ENCODE data around the gene KCNIP1. TPM values are rescaled to one million over a fixed set of nuclear protein-coding genes. Genes with fewer than 3 reads are reported as not detected.

Gene KCNIP1
- total RNA-seq, 1 donor from 2014 or later, result 1.5 TPM

DNA sequence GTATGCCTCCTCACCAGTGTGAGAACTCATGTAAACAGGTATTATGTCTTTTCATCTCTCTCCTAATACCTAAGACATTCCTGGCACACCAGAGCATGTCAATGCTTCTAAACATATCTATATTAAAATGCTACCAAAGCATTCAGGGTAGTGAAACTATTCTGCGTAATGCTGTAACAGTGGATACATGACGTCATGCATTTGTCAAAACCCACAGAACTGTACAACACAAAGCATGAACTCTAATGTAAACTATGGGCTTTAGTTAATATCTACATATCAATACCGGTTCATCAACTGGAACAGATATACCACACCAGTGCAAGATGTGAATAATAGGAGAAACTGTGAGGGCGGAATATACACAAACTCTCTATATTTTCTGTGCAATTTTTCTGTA lies 207.5 kb downstream of the KCNIP1 start:
- DNase-seq (ENCODE audit: low spot score), result no peak

DNA sequence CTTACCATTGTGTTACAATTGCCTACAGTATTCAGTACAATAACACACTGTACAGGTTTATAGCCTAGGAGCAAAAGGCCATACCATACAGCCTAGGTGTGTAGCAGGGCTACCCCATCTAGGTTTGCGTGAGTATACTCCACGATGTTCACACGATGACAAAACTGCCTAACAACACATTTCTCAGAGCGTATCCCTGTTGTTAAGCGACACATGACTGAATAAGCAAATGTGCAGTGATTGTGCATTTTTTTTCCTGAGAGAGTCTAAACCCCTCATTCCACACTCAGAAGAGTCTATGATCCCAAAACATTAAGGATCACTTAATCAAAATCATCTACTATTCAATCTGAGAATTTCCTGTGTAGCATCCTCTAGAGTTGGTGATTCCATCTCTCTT lies 211.3 kb downstream of the KCNIP1 start:
- no peak for DNase-seq (ENCODE audit: low spot score)

DNA sequence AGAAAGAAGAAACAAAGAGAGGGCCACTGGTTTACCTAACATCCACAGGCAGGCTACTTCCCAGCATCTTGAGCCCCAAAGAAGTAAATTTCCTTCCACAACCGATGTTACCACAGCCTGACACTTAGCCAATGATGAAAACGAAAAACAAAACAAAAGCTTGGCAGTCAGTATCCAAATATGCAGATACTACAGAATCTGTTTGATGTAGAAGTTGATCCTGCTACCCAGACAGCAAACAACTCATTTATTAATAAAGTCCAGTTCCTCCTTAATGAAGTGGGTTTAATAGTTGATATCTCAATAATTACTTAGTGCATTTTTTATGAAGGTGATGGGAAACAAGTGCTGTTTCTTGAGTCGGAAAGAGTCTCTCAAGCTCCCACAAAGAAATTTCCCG lies 212.6 kb downstream of the KCNIP1 start:
- no peak for DNase-seq (ENCODE audit: low spot score)

GRCh38 chr5:170719551-170719950 lies 215.7 kb downstream of the KCNIP1 start:
- DNase-seq (ENCODE audit: low spot score), result no peak

DNA sequence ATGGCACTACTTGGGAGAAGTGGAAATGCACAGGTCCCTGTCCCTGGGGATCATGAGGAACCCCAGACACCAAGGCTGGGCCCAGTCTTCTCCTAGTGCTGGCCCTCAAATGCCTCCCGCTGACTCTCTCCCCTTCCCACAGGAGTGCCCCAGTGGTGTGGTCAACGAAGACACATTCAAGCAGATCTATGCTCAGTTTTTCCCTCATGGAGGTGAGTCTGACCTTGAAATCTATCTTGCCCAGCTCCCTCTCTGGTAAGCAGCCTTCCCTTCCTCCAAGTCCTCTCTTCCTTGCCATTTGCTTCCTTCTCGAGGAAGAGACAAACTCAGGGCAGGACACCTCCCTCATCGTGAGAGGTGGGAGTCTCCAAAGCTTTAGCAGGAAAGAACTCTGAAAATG lies 216.4 kb downstream of the KCNIP1 start:
- no peak for DNase-seq (ENCODE audit: low spot score)

GRCh38 chr5:170720984-170721383 lies 217.2 kb downstream of the KCNIP1 start:
- DNase-seq (ENCODE audit: low spot score), result no peak

DNA sequence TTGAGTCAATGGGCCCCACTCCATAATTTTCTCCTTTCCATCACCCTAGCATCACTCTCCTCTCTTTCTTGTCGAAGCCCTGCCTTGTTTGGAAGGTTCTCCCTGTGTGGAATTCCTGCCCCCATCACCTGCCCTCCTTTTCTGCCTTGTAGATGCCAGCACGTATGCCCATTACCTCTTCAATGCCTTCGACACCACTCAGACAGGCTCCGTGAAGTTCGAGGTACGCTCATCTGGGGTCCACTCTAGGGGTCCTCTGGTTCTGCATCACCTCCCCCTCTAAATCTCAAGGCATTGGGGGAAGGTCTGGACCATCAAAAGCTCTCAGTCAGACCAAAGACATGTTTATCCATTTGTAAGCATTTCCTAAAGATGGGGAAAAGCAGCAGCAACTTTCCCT lies 217.9 kb downstream of the KCNIP1 start:
- no peak for DNase-seq (ENCODE audit: low spot score)

- DNase-seq (ENCODE audit: low spot score), result no peak
Observed at GRCh38 chr5:170722316-170722715, 218.5 kb downstream of the KCNIP1 start.

DNA sequence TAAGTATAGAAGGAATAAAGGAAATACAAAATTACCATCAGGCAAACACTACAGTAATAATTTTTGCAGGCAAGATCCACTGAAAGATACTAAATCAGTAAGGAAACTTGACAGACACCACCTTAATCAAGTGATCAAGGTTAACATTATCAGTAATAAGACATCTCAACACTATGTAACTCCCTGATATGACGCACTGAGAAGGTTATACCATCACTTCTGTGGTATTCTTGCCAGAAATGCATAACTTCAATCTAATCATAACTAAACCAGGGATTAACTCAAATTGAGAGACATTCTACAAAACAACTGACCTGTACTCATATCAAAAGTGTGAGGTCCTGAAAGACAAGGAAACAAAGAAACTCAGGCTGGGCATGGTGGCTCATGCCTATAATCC lies 227.2 kb downstream of the KCNIP1 start:
- no peak for DNase-seq (ENCODE audit: low spot score)

DNA sequence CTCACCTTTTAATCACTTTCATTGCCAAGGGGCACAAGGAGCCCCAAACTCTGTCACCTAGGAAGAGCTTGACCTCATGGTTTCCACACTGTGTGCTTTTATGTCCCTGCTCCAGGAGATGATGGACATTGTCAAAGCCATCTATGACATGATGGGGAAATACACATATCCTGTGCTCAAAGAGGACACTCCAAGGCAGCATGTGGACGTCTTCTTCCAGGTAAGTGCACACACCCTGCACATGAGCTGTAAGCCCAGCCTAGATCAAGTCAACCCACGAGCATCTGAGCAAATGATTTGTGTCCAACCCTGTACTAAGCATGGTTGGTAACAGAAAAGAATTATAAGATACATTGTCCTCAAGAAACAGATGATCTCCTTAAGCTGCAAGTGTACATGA lies 228.9 kb downstream of the KCNIP1 start:
- no peak for DNase-seq (ENCODE audit: low spot score)

GRCh38 chr5:170736966-170737365 lies 233.1 kb downstream of the KCNIP1 start:
- no peak for DNase-seq (ENCODE audit: low spot score)

DNA sequence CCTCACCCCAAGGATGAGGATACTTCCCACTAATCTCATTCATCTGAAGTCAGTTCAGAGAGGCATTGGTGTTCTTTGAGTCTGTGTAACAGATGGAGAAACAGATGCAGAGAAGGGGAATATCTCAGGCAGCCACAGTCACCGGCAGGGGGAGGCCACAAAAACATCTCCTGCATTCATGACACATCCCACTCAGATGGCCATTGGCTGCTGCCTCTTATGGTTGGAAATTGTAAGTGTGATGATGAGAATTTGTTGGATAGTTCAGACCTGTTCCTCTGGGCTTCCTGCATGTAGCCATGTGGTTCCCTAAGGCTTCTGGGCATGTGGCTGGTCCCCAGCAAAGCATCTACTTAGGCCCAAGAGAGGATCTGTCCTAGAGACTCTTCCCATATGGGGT lies 233.8 kb downstream of the KCNIP1 start:
- no peak for DNase-seq (ENCODE audit: low spot score)

DNA sequence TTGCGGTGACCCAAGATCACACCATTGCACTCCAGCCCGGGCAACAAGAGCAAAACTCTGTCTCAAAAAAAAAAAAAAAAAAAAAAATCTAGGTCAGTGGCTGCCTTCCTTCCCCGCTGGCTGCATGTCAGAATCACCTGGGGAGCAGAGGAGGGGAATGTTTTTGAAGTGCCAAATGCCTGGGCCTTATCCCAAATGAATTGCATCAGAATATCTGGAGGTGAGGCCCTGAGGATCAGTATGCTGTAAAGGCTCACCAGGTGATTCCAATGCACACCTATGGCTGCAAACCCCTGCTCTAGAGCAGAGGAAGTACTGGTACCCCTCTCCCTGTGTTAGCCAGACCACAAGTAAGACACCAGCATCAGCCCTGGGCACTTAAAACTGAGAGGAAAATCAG lies 235.0 kb downstream of the KCNIP1 start:
- DNase-seq (ENCODE audit: low spot score), result no peak

DNA sequence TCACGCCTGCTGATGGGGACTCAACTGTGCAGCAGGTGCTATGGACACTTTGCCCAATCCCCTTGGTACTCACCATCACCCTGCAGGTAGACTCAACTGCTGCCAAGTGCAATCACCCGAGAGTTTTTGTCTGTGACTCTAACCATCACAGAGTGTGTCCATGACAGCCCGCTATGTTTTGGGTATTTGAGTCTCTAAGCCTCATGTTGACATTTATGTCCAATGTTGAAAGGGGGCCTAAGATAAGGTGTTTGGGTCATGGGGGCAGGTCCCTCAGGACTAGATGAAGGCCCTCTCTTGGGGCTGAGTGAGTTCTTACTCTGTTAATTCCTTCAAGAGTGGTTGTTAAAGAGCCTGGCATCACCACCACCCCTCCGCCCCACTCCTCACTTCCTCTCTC lies 235.6 kb downstream of the KCNIP1 start:
- no peak for DNase-seq (ENCODE audit: low spot score)

DNA sequence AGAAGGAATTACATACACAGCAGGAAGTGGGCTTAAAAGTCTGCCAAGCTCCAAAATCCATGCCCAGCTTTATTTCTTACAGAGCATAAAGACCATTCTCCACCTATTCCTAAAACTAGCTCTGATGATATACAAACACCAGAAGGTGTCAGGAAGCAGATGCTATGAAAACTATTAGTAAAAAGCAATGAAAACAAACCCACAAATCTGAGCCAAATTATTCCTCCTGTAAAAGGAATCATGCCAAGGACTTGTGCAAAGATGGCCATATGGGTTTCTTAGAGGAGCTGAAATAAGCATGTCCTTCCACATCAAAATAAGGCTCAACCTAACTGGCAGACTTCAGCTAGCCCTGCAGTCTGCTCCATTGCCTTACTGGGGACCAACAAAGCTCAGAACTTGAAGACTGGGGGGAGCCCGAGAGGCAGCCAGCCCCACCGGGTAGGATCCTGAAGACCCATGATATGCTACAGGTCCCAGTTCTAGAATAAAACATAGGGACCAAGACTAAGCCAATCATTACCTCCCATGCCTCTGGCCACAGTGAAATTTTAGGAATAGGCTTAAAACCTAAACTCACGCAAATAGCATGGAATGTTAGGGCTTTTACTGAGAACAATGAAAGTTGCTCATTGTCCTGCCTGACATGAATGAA lies 236.9 kb downstream of the KCNIP1 start:
- DNase-seq (ENCODE audit: low spot score), result no peak

DNA sequence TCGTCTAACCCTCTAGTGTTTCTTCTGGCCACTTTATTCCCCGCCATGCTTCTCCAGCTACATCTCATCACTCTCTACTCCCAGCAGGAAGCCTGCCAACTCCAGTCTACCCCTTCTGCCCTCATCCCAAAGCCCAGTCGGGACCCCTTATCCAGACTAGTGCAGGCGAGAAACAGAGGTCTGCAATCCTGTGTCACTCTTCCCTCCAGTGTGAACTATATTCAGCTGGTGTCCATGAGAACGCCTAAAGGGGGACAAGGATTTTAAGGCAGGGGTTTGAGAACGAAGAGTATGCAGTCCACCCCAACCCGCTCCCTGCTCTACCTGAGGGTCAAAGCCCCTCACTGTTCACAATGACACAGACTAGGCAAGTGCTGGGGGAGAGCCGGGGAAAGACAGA lies 238.0 kb downstream of the KCNIP1 start:
- DNase-seq (ENCODE audit: low spot score), result no peak

- DNase-seq (ENCODE audit: low spot score), result no peak
Observed at GRCh38 chr5:170743876-170744212, 240.0 kb downstream of the KCNIP1 start.

DNA sequence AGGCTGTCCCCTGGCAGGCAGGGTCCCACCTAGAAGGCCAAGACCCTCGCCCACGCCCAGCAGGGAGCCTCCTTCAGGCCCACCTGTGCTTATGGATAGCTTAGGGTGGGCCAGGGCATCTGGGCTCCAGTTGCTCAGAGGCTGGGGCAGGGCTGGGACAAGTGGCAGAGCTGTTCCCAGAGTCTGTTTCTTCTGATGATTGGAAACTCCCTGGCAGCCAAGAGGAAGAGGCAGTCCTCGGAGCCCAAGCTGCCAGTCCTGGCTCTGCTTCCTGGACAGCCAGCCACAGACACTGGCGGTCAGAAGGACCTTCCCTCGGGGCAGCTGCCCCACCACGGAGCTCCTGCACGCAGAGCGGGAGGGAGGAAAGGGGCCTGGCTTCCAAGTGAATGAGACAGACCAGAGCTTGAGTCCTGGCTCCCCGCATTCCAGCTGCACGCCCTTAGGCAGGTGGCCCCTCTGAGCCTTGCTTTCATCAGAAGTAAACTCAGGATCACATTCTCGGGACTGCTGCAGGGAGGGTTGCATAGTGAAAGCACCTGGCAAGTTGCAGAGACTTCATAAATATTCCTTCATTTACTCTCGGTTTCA lies 241.8 kb downstream of the KCNIP1 start:
- peak; percentile 47 for DNase-seq (ENCODE audit: low spot score)

DNA sequence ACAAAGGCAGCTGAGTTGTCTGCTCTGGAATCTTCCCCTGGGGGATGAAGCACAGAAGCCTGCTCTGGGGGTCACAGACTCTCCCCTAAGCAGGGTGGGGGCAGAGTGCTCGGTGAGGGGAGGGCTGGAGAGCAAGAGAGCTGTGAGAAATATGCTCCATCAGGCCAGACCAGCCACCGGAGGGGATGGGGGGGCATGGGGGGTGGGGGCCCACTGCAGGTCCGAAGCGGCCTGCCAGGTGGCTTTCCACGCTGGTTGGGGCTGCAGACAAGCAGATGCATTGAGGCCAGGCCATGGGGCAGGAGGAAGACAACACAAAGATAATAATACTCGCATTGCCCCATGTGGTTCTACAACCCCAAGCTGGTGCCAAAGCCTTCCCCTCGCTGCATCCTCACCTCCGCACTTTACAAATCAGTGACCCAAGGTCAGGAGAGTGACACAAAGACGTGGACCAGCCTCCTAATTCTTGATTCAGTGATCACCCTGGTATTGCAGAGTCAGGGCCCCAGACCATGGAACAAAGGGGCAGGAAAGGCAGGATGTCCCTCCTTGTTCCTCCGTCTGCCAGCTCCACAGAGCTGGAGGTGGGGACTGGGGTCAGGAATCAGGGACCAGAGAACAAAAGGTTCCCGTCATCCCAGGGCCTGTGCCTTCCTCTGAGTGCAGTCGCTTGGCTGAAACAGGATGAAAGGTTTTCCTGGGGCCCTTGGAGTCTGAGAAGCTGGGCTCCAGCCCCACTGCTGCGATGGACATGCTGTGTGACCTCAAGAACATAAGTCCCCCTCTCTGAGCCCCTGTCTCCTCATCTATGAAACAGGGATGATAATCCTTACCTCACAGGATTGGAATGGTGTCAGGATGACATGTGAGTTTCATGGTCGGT lies 242.5 kb downstream of the KCNIP1 start:
- DNase-seq (ENCODE audit: low spot score), result no peak

DNA sequence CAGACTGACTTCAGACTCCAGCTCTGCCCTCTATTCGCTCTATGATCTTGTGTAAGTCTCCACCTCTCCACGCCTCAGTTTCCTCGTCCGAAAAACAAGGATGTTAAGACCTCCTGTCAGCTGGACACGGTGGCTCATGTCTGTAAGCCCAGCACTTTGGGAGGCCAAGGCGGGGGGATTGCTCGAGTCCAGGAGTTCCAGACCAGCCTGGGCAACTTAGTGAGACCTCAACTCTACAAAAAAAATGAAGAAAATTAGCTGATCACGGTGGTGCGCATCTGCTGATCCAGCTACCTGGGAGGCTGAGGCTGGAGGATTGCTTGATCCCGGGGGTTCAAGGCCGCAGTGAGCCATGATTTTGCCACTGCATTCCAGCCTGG lies 243.1 kb downstream of the KCNIP1 start:
- DNase-seq (ENCODE audit: low spot score), result no peak

GRCh38 chr5:170747357-170747756 lies 243.5 kb downstream of the KCNIP1 start:
- no peak for DNase-seq (ENCODE audit: low spot score)

- no peak for DNase-seq (ENCODE audit: low spot score)
Observed at GRCh38 chr5:170747851-170748250, 244.0 kb downstream of the KCNIP1 start.

DNA sequence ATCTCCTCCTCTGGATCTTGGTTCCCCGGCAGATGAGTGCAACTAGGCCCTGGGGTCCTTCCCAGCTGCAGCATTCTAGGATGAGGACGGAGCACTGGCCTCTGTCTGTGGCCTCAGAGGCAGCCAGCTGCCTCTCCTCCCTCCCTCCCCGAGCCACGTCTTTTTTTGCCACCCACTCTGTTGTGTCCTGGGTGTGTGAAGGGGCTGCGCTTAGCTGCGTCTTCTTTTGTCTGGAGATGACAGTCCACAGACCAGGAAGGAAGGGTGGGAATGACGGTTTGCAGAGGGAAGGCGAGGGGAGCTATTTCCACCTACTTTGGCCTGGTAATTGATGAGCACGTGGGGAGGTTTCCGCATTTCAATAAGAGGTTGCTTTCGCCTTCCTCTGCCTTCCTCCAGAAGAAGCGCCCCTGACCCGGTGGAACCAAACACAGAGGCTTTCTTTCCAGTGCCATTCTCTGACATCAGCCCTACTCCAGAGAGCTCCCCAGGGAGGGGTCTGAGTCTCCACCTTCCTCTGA lies 245.2 kb downstream of the KCNIP1 start:
- no peak for DNase-seq (ENCODE audit: low spot score)
